ENCODE measurements around the gene NUDT4. TPM values are rescaled to one million over a fixed set of nuclear protein-coding genes. Genes with fewer than 3 reads are reported as not detected.
A peak's percentile ranks its signal among the peaks of the same experiment; 100 is the strongest.
"Not testable (repeated sequence)": the region's sequence is repeated elsewhere in the genome, so short reads cannot be mapped to it uniquely, and the experiment has no call there.

NUDT4 gene
- total RNA-seq, 1 experiment from 2014 or later, result 26.3 TPM

DNA sequence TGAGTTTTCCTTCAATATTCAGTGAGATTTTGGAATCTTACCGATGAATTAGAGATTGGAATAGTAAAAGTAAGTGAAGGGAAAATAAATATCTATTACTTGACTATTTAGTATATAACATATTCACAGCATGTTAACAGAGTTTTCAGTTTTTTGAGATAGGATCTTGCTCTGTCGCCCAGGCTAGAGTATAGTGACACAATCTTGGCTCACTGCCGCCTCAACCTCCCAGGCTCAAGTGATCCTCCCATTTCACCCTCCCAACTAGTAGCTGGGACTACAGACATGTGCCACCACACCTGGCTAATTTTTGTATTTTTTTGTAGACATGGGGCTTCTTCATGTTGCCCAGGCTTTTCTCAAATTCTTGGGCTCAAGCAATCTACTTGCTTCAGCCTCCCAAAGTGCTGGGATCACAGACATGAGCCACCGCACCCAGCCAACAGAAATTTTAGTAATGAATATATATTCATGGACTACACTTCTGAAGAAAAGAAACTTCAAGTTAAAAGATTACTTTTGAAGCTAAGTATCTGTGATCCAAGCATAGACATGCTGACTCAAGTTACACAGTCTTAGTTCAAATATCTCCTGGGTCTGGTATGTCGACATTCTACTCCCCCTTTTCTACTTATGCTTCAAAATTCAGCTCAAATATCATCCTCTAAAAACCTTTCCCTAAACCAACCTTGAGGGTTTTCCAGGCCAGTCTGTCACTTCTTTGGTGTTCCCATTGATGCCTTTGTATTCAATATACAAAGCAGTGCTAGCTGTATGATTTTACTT is 50.2 kb downstream of the NUDT4 start:
- no peak for DNase-seq (ENCODE audit: low spot score)

- no peak for DNase-seq (ENCODE audit: low spot score)
Observed at GRCh38 chr12:93429448-93429847, 51.7 kb downstream of the NUDT4 start.

DNA sequence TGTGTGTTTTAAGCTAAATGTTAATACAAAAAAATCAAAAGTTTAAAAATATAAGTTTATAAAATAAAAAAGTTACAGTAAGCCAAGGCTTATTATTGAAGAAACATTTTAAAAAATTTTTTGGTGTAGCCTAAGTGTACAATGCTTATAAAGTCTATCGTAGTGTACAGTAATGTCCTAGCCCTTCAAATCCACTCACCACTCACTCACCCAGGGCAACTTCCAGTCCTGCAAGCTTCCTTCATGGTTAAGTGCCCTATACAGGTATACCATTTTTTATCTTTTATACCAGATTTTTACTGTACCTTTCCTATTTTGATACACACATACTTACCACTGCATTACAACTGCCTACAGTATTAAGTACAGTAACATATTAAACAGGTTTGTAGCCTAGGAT is 52.1 kb downstream of the NUDT4 start:
- no peak for DNase-seq (ENCODE audit: low spot score)

GRCh38 chr12:93430280-93430679 is 52.6 kb downstream of the NUDT4 start:
- DNase-seq (ENCODE audit: low spot score), result no peak

GRCh38 chr12:93432031-93432430 is 54.3 kb downstream of the NUDT4 start:
- not testable (repeated sequence) for DNase-seq (ENCODE audit: low spot score)

DNA sequence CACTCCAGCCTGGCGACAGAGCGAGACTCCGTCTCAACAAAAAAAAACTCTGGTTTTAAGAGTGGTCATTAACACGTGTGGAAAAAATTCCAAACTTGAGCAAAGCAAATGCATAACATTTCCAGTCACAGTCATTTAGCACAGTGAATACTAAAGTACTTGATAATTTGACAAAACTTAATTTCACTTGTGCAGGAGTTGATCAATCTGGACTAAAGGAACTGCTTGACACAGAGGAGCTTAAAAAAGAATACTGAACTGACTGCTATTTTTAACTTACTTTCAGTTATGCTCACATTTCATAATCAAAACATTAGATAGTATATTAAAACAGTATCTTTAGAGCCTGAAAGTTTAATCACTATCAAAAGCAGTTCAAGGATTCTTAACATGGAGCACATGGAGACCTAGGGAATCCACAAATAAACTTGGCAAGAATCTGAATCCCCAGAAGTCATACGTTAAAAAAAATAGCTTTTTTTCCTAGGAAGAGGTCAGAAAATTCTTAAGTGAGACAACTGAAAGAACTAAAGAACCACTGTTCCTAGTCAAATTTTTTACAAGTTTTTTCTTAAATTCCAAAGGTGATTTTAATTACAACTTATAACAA is 56.6 kb downstream of the NUDT4 start:
- no peak for DNase-seq (ENCODE audit: low spot score)

DNA sequence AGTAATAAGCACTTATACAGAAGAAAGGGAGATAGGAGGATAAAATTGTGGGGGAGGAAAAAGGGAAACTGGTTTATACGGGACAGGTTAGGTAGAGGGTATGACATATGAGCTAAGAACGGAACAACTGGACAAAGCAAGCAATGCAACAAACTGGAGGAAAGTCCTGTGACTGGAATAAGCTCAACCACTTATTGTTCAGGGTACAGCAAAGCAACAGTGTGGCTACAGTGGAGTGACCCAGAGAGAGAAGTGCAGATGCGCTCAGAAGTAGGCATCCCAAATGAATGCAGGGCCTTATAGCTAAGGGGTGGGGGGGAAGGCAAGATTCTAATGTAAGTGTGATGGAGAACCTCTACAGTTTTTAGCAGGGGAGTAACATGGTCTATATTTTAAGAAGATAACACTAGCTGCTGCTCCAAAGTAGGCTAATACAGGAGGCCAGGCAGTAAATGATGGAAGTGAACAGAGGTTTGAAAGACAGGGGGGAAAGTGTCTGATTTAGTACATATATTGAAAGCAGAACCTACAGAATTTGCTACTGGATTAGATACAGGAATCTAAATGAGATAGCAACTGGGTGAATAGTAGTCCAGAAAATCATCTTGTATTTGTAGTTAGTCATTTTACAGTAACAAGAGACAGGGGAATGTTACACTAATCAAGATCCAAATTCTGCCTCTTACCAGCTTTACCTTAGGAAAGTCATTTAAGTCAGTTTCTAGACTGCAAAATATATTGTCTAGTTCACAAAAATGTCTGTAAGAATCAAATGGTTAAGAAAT is 60.7 kb downstream of the NUDT4 start:
- no peak for DNase-seq (ENCODE audit: low spot score)

DNA sequence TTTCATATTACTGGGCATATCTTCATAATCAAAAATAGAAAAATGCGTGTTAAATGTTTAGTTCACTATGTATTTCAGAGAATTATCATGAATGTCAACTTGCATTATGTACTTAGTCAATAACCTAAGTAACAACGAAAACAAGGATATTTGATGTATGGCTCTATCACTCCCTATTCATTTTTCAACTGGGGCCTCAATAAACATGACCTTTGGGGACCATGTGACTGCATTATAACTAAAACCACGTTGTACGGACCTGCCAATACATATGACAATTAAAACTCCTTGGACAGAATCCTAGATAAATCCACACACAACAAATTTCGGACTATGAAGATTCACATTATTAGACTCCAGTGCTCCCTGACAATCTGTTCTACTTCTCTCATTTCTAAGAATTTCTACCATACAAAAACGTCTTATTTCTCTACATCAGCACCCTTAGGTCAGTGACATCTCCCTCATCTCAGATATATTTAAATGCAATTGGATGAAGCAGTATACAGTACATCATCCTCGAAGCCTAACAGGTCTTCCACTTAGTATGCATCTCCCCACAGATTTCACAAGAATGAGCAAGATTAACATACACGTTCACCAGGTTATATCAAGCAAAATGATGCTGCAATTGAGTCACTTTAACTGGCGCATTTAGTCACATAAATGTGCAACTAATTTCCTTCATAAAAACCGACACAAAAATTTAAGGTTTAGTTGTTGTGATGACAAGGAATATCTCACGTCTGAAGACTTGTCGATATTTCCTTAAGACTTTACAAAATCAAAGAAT is 62.5 kb downstream of the NUDT4 start:
- DNase-seq (ENCODE audit: low spot score), result no peak

GRCh38 chr12:93441081-93441616 is 63.4 kb downstream of the NUDT4 start:
- DNase-seq (ENCODE audit: low spot score), result no peak

GRCh38 chr12:93441617-93442410 is 64.1 kb downstream of the NUDT4 start, which contains the start of gene UBE2N:
Gene UBE2N (minus strand): TSS chr12:93441947. CDS start chr12:93441884, 63 bp downstream.
- DNase-seq (ENCODE audit: low spot score), result peak; percentile 86

DNA sequence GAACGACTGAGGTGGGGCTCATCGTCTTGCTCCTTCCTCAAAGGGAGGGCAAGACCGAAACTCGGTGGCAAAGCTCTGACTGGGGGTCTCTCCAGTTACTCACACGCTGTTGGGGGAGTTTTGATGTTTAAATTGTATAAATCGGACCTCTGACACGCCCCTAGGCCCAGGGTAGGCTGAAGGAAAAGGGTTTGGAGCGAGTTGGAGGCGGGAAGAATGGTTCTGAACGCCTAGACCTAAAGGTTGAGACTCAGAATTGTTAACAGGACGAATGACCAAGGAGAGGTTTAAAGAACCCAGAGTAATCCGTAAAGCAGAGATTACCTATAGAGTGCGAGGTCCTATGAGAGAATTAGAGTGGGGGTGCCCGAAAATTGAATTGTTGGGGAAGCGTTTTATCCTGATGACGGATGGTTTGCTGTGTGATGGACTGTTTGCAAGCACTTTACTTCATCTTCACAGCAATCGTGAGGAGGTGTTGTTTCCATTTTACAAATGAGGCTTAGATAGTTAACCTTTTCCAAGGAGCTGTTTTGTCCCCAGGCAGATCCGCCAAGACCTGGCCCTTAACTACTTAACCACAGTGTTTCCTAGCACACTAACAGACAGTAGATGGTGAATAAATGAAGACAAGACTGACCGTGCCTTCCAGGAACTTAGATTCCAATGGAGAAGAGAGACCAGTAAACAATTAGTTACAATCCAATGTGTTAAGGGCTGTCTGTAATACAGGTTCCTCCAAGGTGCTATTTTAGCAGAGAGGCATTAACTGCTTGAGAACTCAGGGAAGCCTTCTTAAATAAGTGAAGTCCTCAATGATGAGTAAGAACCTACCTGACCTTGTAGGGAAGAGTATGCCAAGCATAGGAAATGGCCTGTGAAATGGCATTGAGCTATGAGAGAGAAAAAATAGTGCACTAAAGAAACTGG is 65.0 kb downstream of the NUDT4 start:
- DNase-seq (ENCODE audit: low spot score), result peak; percentile 7

DNA sequence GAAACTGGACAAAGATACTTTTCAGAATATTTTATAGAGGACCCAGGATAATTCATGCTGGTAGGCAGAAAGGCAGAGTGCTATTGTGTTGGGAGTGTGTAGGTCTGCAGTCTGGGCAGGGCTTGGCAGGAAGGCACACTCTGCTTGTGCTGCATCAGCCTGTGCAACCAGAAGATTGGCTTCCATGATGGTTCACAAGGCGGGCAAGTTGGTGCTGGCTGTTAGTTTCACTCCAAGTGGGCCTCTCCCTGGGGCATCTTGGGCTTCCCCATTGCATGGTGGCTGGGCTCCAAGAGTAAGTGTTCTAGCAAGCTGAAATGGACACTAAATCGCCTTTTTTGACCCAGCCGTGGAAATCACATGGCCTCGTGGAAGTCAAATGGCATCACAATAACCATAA is 65.9 kb downstream of the NUDT4 start:
- no peak for DNase-seq (ENCODE audit: low spot score)

DNA sequence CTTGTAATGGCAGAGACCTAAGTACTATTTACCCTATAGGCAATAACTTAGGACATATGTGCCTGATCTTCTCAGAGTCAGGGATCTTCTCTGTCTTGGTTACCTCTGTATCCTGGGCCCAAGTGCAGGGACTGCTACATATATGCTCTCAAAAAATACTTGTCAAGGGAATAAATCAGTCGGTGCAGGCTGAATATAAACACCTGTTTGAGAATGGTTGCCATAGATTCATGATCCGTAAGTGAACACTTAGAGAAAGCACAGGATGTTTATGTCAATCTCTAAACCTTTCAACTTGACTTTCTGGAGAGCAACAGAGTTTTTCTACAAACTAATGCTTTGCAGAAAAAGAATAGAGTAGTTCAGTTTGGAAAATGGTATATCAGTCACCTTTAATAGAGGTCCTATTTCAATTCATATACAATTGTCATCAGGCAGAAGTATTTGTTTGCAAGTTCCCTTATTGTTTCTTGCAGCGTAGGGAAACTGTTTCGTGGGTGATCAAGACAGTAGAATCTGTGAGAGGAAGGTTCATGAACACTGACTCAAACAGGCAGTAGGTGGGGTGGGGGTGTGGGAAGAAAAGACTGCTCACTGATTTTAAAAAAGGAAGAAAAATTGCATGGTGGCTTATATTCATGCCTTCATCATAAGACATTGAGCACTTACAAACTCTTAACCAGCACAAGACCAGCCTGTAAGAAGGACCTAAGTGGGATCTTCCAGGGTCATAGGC is 70.0 kb downstream of the NUDT4 start:
- no peak for DNase-seq (ENCODE audit: low spot score)

DNA sequence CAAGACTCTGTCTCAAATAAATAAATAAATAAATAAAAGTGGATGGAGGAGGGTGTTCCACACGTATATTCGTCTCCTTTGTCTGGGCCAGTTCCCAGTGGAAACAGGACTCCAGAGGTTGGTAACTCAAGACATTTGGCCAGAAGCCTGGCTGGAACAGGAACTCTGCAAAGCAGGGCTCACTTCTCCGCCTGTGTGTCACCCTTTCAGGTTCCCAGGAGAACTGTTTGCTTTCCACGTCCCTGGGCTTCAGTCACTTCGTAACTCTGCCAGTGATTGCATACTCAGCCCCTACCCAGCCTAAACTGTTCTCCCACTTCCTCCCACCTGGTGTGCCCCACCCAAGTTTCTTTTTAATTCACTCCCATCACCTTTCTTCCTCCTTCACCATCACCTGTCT is 71.1 kb downstream of the NUDT4 start:
- DNase-seq (ENCODE audit: low spot score), result no peak

GRCh38 chr12:93449277-93449676 is 71.6 kb downstream of the NUDT4 start:
- DNase-seq (ENCODE audit: low spot score), result no peak

DNA sequence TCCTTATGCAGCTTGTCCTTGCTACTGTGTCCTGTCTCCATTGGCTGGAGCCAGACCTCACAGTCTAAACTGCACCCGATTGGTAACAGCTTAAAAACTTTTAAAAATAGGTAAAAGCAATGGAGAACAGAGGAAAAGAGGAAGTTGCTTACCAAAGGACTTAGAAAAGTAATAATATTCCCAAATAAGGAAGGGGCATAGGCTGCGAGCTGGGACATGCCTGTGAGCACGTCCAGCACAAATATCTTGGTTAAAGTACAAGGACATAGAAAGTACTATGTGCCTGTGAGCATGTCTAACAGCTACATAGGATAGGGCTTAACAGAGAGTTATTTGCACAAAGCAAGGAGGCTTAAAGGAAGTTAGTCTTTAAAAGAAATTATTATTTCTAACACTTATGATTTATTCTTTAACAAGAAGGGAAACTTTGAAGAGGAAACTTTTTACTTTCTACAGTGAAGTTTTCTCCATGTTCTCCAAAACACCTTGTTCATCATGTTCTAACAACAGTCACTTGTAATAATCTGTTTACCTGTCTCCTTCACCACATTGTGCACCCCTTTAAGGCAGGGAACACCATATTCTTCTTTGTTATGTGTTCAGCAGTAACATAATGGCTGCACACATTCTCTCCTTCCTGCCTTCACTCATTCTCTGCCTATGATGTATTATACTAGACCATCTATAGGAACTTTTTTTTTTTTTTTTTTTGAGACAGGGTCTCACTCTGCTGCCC is 73.9 kb downstream of the NUDT4 start:
- DNase-seq (ENCODE audit: low spot score), result no peak

GRCh38 chr12:93453633-93454032 is 75.9 kb downstream of the NUDT4 start:
- DNase-seq (ENCODE audit: low spot score), result no peak

DNA sequence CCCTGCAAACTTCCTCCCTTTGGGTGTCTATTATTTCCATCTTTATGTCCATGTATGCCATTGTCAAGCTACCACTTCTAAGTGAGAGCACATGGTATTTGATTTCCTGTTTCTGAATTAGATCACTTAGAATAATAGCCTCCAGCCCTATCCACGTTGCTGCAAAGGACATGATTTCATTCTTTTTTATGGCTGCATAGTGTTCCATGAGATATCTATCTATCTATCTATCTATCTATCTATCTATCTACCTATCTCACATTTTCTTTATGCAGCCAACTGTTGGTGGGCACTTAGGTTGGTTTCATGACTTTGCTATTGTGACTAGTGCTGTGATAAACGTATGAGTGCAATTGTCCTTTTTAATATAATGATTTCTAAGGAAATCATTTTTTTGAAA is 78.4 kb downstream of the NUDT4 start:
- no peak for DNase-seq (ENCODE audit: low spot score)

Measured in A172 (cell line).